ENCODE results near the gene CEP41.

DNA sequence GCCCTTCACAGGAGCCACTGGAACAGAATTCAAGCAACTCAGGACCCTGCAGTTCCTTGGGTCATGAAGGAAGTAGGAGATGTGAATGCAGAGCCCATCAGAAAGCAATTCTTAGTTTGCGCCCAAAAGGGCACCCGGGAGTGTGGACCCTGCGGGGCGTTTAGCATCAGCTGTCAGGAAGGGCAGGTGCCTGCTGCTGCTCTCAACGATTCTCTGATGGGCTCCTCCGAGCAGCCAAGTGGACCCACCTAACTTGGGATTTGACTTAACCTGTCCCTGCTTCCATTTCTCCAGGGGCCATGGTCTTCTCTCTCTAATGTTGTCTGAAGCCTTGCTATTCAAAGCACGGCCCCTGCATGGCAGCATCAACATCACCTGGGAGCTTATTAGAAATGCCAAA is 79.1 kb downstream of the CEP41 start:
- no peak for TF ChIP-seq GATA3 (IDR thresholded peaks at IDR 0.05; ENCODE audit: low read depth, low read length)
- no peak for TF ChIP-seq GATA2 (IDR thresholded peaks at IDR 0.05; ENCODE audit: low read depth, low read length)
